ENCODE measurements around the gene ZBTB20. TPM values are rescaled to one million over a fixed set of nuclear protein-coding genes. Genes with fewer than 3 reads are reported as not detected.
A peak's percentile ranks its signal among the peaks of the same experiment; 100 is the strongest.

The ZBTB20 gene
- total and polyA plus RNA-seq, 2 donors (not counting 1 experiment from before 2014, with no cell fraction given) = 4.0 to 22.5 TPM

- H3K27ac ChIP-seq (ENCODE audit: insufficient read depth, low read length) = no peak overlapping the region
These were observed 500.6 kb downstream of the ZBTB20 start for GRCh38 chr3:114646526-114646925.

GRCh38 chr3:114645392-114645791, 501.7 kb downstream of the ZBTB20 start:
- Histone ChIP-seq H3K36me3 (ENCODE audit: control insufficient read depth, insufficient read depth, low read length) (no peaks in the 10 kb centered on the region), H2AFZ (ENCODE audit: low read length) (no peak overlapping the region), H3K4me3 (replicated peaks in 1 of 4; ENCODE audit: control extremely low read depth in 1 of 4, insufficient read depth in 1 of 4, low read depth in 3 of 4, low read length in 4 of 4) (no peak overlapping the region), H3K9ac (ENCODE audit: insufficient read depth, low read length) (no peak overlapping the region), H3K4me2 (ENCODE audit: extremely low read depth, insufficient read depth, low read length) (no peak overlapping the region), H3K27ac (ENCODE audit: insufficient read depth, low read length) (no peak overlapping the region), H3K9me3 (ENCODE audit: control insufficient read depth, insufficient read depth, low read depth, low read length) (no peaks in the 10 kb centered on the region), H3K4me1 (ENCODE audit: control insufficient read depth, extremely low read depth, insufficient read depth, low read length) (peaks cover 5% of the 10 kb centered on the region), H4K20me1 (ENCODE audit: control insufficient read depth, extremely low read depth, insufficient read depth, low read length) (no peaks in the 10 kb centered on the region), H3K79me2 (ENCODE audit: control insufficient read depth, insufficient read depth, low read length) (no peaks in the 10 kb centered on the region), H3K27me3 (ENCODE audit: control insufficient read depth, insufficient read depth, low read length) (no peaks in the 10 kb centered on the region)
- no peak for TF ChIP-seq EZH2 (IDR thresholded peaks at IDR 0.05; ENCODE audit: low read length, missing control alignments)
- TF ChIP-seq CTCF (conservative IDR thresholded peaks at IDR 0.05 in 1 of 2, IDR thresholded peaks at IDR 0.05 in 1 of 2; ENCODE audit: low read depth in 1 of 2, low read length in 2 of 2) = no peak
- DNase-seq (ENCODE audit: low read depth in 2 of 2) = peak; percentile 46 to 65

More at GRCh38 chr3:114646526-114646925, 500.6 kb downstream of the ZBTB20 start:
- Histone ChIP-seq H3K4me2 (ENCODE audit: extremely low read depth, insufficient read depth, low read length) (no peak overlapping the region), H3K9me3 (ENCODE audit: control insufficient read depth, insufficient read depth, low read depth, low read length) (no peaks in the 10 kb centered on the region), H3K4me3 (replicated peaks in 1 of 4; ENCODE audit: control extremely low read depth in 1 of 4, insufficient read depth in 1 of 4, low read depth in 3 of 4, low read length in 4 of 4) (no peak overlapping the region), H3K79me2 (ENCODE audit: control insufficient read depth, insufficient read depth, low read length) (no peaks in the 10 kb centered on the region), H3K27me3 (ENCODE audit: control insufficient read depth, insufficient read depth, low read length) (no peaks in the 10 kb centered on the region), H3K36me3 (ENCODE audit: control insufficient read depth, insufficient read depth, low read length) (no peaks in the 10 kb centered on the region), H2AFZ (ENCODE audit: low read length) (no peak overlapping the region), H4K20me1 (ENCODE audit: control insufficient read depth, extremely low read depth, insufficient read depth, low read length) (no peaks in the 10 kb centered on the region), H3K4me1 (ENCODE audit: control insufficient read depth, extremely low read depth, insufficient read depth, low read length) (peaks cover 5% of the 10 kb centered on the region), H3K9ac (ENCODE audit: insufficient read depth, low read length) (no peak overlapping the region)
- TF ChIP-seq CTCF (conservative IDR thresholded peaks at IDR 0.05 in 1 of 2, IDR thresholded peaks at IDR 0.05 in 1 of 2; ENCODE audit: low read depth in 1 of 2, low read length in 2 of 2) = no peak
- no peak for TF ChIP-seq EZH2 (IDR thresholded peaks at IDR 0.05; ENCODE audit: low read length, missing control alignments)
- no peak for DNase-seq (ENCODE audit: low read depth in 2 of 2)

- Histone ChIP-seq H2AFZ (ENCODE audit: low read length) (no peak overlapping the region), H3K4me2 (ENCODE audit: extremely low read depth, insufficient read depth, low read length) (no peak overlapping the region), H3K9me3 (ENCODE audit: control insufficient read depth, insufficient read depth, low read depth, low read length) (no peaks in the 10 kb centered on the region), H3K36me3 (ENCODE audit: control insufficient read depth, insufficient read depth, low read length) (no peaks in the 10 kb centered on the region), H3K27ac (ENCODE audit: insufficient read depth, low read length) (no peak overlapping the region), H4K20me1 (ENCODE audit: control insufficient read depth, extremely low read depth, insufficient read depth, low read length) (no peaks in the 10 kb centered on the region), H3K79me2 (ENCODE audit: control insufficient read depth, insufficient read depth, low read length) (no peaks in the 10 kb centered on the region), H3K9ac (ENCODE audit: insufficient read depth, low read length) (no peak overlapping the region), H3K4me1 (ENCODE audit: control insufficient read depth, extremely low read depth, insufficient read depth, low read length) (peaks cover 1% of the 10 kb centered on the region), H3K4me3 (replicated peaks in 1 of 4; ENCODE audit: control extremely low read depth in 1 of 4, insufficient read depth in 1 of 4, low read depth in 3 of 4, low read length in 4 of 4) (no peak overlapping the region), H3K27me3 (ENCODE audit: control insufficient read depth, insufficient read depth, low read length) (no peaks in the 10 kb centered on the region)
- DNase-seq (ENCODE audit: low read depth in 2 of 2) = peak in 1 of 2 donors; percentile 39
- no peak for TF ChIP-seq CTCF (conservative IDR thresholded peaks at IDR 0.05 in 1 of 2, IDR thresholded peaks at IDR 0.05 in 1 of 2; ENCODE audit: low read depth in 1 of 2, low read length in 2 of 2)
- no peak for TF ChIP-seq EZH2 (IDR thresholded peaks at IDR 0.05; ENCODE audit: low read length, missing control alignments)
These were observed 502.7 kb downstream of the ZBTB20 start for GRCh38 chr3:114644367-114644766.
